Esophagus squamous epithelium (tissue), 5 donors: ENCODE data around the gene STYXL1. TPM values are rescaled to one million over a fixed set of nuclear protein-coding genes. Genes with fewer than 3 reads are reported as not detected.

Experiments
- DNase-seq: peaks from one replicate; lab custom pipeline; 2025; lab: John Stamatoyannopoulos, UW
- H3K27ac ChIP-seq, 4 donors: fragments of 200-600 bp; sonication (generic); one replicate each; pipeline ENCODE4 v1.5.1; 2016 to 2019; ENCODE audit warnings: mild to moderate bottlenecking in 1 of 4
- H3K27me3 ChIP-seq, 4 donors: fragments of 200-600 bp; sonication (generic); 1 replicate in 3 of 4; 2 replicates in 1 of 4; pipeline versions ENCODE4 v1.5.1 to v1.6.0; 2017 to 2021; ENCODE audit warnings: antibody characterized with exemption in 1 of 4
- H3K36me3 ChIP-seq, 3 donors: fragments of 200-600 bp; sonication (generic); one replicate each; pipeline ENCODE4 v1.5.1; 2016 to 2019
- H3K4me1 ChIP-seq, 3 donors: fragments of 200-600 bp; sonication (generic); one replicate each; pipeline ENCODE4 v1.5.1; 2017 to 2019
- H3K4me3 ChIP-seq, 4 donors: fragments of 200-600 bp; sonication (generic); 1 replicate in 3 of 4; 2 replicates in 1 of 4; pipeline ENCODE4 v1.5.1; 2016 to 2019; ENCODE audit warnings: mild to moderate bottlenecking in 2 of 4, moderate library complexity in 1 of 4
- H3K9me3 ChIP-seq, 3 donors: fragments of 200-600 bp; sonication (generic); one replicate each; pipeline ENCODE4 v1.5.1; 2016 to 2019
- CTCF ChIP-seq, 6 experiments: fragments of 450-650 bp in 4 of 6; fragments of 200-600 bp in 2 of 6; sonication (generic) in 2 of 6; IDR thresholded peaks; one replicate each; pipeline ENCODE4 v1.5.1; 2016 to 2019; ENCODE audit warnings: antibody characterized with exemption in 6 of 6, mild to moderate bottlenecking in 4 of 6, moderate library complexity in 4 of 6
- POLR2A ChIP-seq, 4 donors: fragments of 450-650 bp; IDR thresholded peaks; one replicate each; pipeline ENCODE4 v1.6.1; 2017; ENCODE audit warnings: antibody characterized with exemption in 4 of 4, mild to moderate bottlenecking in 4 of 4, moderate library complexity in 3 of 4
- WGBS, 2 donors: methylation state at CpG; one replicate each; pipeline ENCODE4 v1.1.5; 2018; 5-methylcytosine and 5-hydroxymethylcytosine counted together
- intact Hi-C: fragments of 100-400 bp; cut with DNase I; formaldehyde crosslinking; loops from one replicate; pipeline ENCODE4 v1.15.0; 2022
- total RNA-seq, 4 donors: library from RNA; depleted of rRNA; stranded (reverse); fragments of >200 nt; gene quantifications; one replicate each; pipeline ENCODE4 v1.1.0, GENCODE V29; 2016
- donor health status: DM: yes; HTN: yes; CAD: no.

STYXL1 gene
- total RNA-seq, 4 donors from 2014 or later: 19.3 to 45.7 (median 32.2) TPM

DNA sequence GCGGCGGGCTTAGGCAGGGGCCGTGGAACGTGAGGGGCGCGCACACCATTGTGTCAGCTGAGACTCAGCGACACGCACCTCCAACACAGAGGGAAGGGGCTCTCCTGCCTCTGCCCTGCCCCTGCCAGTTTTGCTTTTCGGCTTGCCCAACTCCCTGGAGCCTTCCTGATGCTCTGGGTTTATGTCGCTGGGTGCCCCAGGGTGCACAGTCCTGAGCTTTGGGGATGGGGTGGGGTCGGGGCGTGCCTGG, 66.7 kb downstream of the STYXL1 start:
- no peak for DNase-seq
- no peak overlapping the region for H3K27ac ChIP-seq
- no peaks in the 10 kb centered on the region for H3K9me3 ChIP-seq
- H3K36me3 ChIP-seq: peaks cover 28 to 99% (median 46%) of the 10 kb centered on the region in 3 donors
- intact Hi-C loops: no loop called here
- TF ChIP-seq POLR2A (IDR thresholded peaks at IDR 0.05) (no peak), CTCF (IDR thresholded peaks at IDR 0.05) (no peak)
- H3K27me3 ChIP-seq: no peaks in the 10 kb centered on the region
- H3K4me1 ChIP-seq: peaks cover 0 to 59% (median 11%) of the 10 kb centered on the region in 3 donors
- H3K4me3 ChIP-seq: no peak overlapping the region
- 96 to 100% methylated on average over 2 to 8 of the region's 12 CpGs for WGBS, 2 donors

GRCh38 chr7:75980430-75981202, 67.2 kb downstream of the STYXL1 start:
- no peak for TF ChIP-seq CTCF (IDR thresholded peaks at IDR 0.05)
- no peak for TF ChIP-seq POLR2A (IDR thresholded peaks at IDR 0.05)
- Histone ChIP-seq H3K27me3 (no peaks in the 10 kb centered on the region), H3K4me1 (peaks cover 0 to 59% (median 11%) of the 10 kb centered on the region in 3 donors), H3K27ac (peak overlapping the region; percentile 5 to 66 (median 56)), H3K4me3 (no peak overlapping the region), H3K9me3 (no peaks in the 10 kb centered on the region), H3K36me3 (peaks cover 26 to 94% (median 42%) of the 10 kb centered on the region in 3 donors)
- 0 to 85% methylated on average over 1 to 14 of the region's 29 CpGs for WGBS, 2 donors
- intact Hi-C loops: no loop called here
- no peak for DNase-seq

- intact Hi-C loops: no loop called here
- Histone ChIP-seq H3K27ac (peak overlapping the region; percentile 5 to 66 (median 56)), H3K27me3 (no peaks in the 10 kb centered on the region), H3K9me3 (no peaks in the 10 kb centered on the region), H3K4me3 (no peak overlapping the region), H3K4me1 (peaks cover 0 to 55% (median 11%) of the 10 kb centered on the region in 3 donors), H3K36me3 (peaks cover 20 to 94% (median 35%) of the 10 kb centered on the region in 3 donors)
- TF ChIP-seq CTCF (IDR thresholded peaks at IDR 0.05): no peak
- TF ChIP-seq POLR2A (IDR thresholded peaks at IDR 0.05): no peak
- 58 to 70% methylated on average over 6 to 17 of the region's 22 CpGs for WGBS, 2 donors
- DNase-seq: no peak
Observed at GRCh38 chr7:75979759-75980429, 67.9 kb downstream of the STYXL1 start.

GRCh38 chr7:75977743-75978142, 70.1 kb downstream of the STYXL1 start:
- Histone ChIP-seq H3K9me3 (no peaks in the 10 kb centered on the region), H3K27me3 (no peaks in the 10 kb centered on the region), H3K27ac (no peak overlapping the region), H3K36me3 (peaks cover 15 to 94% (median 24%) of the 10 kb centered on the region in 3 donors), H3K4me3 (no peak overlapping the region), H3K4me1 (peaks cover 0 to 49% (median 11%) of the 10 kb centered on the region in 3 donors)
- intact Hi-C loops: no loop called here
- no peak for DNase-seq
- 43 to 51% methylated on average over 8 of the region's 8 CpGs for WGBS, 2 donors
- no peak for TF ChIP-seq POLR2A (IDR thresholded peaks at IDR 0.05)
- TF ChIP-seq CTCF (IDR thresholded peaks at IDR 0.05): no peak
